K562 (cell line): ENCODE measurements around the gene LIMK1. TPM values are rescaled to one million over a fixed set of nuclear protein-coding genes. Genes with fewer than 3 reads are reported as not detected.

Experiments used
- BRCA1 ChIP-seq, 2 experiments: fragments of 450-650 bp in 1 of 2; sonication (generic) in 1 of 2; formaldehyde crosslinking in 1 of 2; IDR thresholded peaks; 2 replicates each; pipeline versions ENCODE4 v1.5.0 to v1.6.1; 2017 to 2020; ENCODE audit warnings: mild to moderate bottlenecking in 1 of 2, missing genetic modification reagents in 1 of 2
- CBX5 ChIP-seq: IDR thresholded peaks from 2 replicates; pipeline ENCODE4 v1.6.1; 2014; ENCODE audit warnings: low read depth, borderline replicate concordance
- DPF2 ChIP-seq: fragments of 450-650 bp; IDR thresholded peaks from 2 replicates; pipeline ENCODE4 v1.6.1; 2016
- ELF4 ChIP-seq: fragments of 450-650 bp; formaldehyde crosslinking; IDR thresholded peaks from 2 replicates; pipeline ENCODE4 v1.4.0; 2022; ENCODE audit warnings: missing genetic modification characterization
- EP300 ChIP-seq: IDR thresholded peaks from 2 replicates; pipeline ENCODE4 v1.6.1; 2012; ENCODE audit warnings: low read length, improper control_type of control experiment
- FOXJ2 ChIP-seq: fragments of 200-800 bp; sonication (Bioruptor generic); IDR thresholded peaks from 2 replicates; pipeline ENCODE4 v1.6.1; 2016; ENCODE audit warnings: missing genetic modification characterization, missing compliant biosample characterization
- HCFC1 ChIP-seq: IDR thresholded peaks from 2 replicates; pipeline ENCODE4 v1.6.1; 2012; ENCODE audit warnings: low read depth, low read length, improper control_type of control experiment
- HMBOX1 ChIP-seq: sonication (generic); IDR thresholded peaks from 2 replicates; pipeline ENCODE4 v1.6.1; 2016
- HNRNPL ChIP-seq: fragments of 200-400 bp; formaldehyde crosslinking; IDR thresholded peaks from 2 replicates; pipeline ENCODE4 v1.6.1; 2017; ENCODE audit warnings: low read depth, mild to moderate bottlenecking, low read length
- KLF10 ChIP-seq: fragments of 250-450 bp; sonication (Bioruptor Pico); IDR thresholded peaks from 2 replicates; pipeline ENCODE4 v1.6.1; 2021; ENCODE audit warnings: matching md5 sums
- MBD2 ChIP-seq: sonication (generic); IDR thresholded peaks from 2 replicates; pipeline ENCODE4 v1.6.1; 2016; ENCODE audit warnings: low read depth, borderline replicate concordance
- NFE2L1 ChIP-seq: fragments of 450-650 bp; IDR thresholded peaks from 2 replicates; pipeline ENCODE4 v1.6.1; 2016; ENCODE audit warnings: missing genetic modification characterization, low read depth, mild to moderate bottlenecking, missing compliant biosample characterization, moderate library complexity, borderline replicate concordance
- NFIX ChIP-seq: fragments of 250-450 bp; sonication (Bioruptor Pico); IDR thresholded peaks from 2 replicates; pipeline ENCODE4 v1.4.0; 2020; ENCODE audit warnings: low read depth, mild to moderate bottlenecking, moderate library complexity
- NR1H2 ChIP-seq: sonication (generic); formaldehyde crosslinking; IDR thresholded peaks from 2 replicates; pipeline ENCODE4 v1.4.0; 2020; ENCODE audit warnings: mild to moderate bottlenecking, missing genetic modification reagents
- OTX1 ChIP-seq: fragments of 450-650 bp; formaldehyde crosslinking; IDR thresholded peaks from 2 replicates; pipeline ENCODE4 v1.4.0; 2022; ENCODE audit warnings: mild to moderate bottlenecking
- PTTG1 ChIP-seq: fragments of 450-650 bp; IDR thresholded peaks from 2 replicates; pipeline ENCODE4 v1.6.1; 2016; ENCODE audit warnings: low read depth, mild to moderate bottlenecking, missing genetic modification characterization, missing compliant biosample characterization
- TBL1XR1 ChIP-seq, 2 experiments: IDR thresholded peaks; 2 replicates each; pipeline ENCODE4 v1.6.1; 2012; ENCODE audit warnings: improper control_type of control experiment in 2 of 2, low read length in 2 of 2, mild to moderate bottlenecking in 1 of 2
- TCF7 ChIP-seq: sonication (generic); IDR thresholded peaks from 2 replicates; pipeline ENCODE4 v1.6.1; 2016; ENCODE audit warnings: antibody characterized with exemption, borderline replicate concordance
- TCF7L2 ChIP-seq: fragments of 150-350 bp; IDR thresholded peaks from 2 replicates; pipeline ENCODE4 v1.6.1; 2016; ENCODE audit warnings: low read depth, mild to moderate bottlenecking, low read length, moderate library complexity
- XRCC4 ChIP-seq: IDR thresholded peaks from one replicate; pipeline ENCODE4 v1.6.1; 2011; ENCODE audit not compliant: insufficient read depth, insufficient read length; ENCODE audit errors: extremely low read depth
- ZBTB1 ChIP-seq: sonication (generic); formaldehyde crosslinking; IDR thresholded peaks from 2 replicates; pipeline ENCODE4 v1.8.1; 2023; ENCODE audit warnings: missing genetic modification reagents, low read depth, mild to moderate bottlenecking, borderline replicate concordance
- ZNF41 ChIP-seq: fragments of 250-450 bp; sonication (Bioruptor Pico); conservative IDR thresholded peaks from 2 replicates; pipeline ENCODE4 v1.4.0; 2020; ENCODE audit warnings: mild to moderate bottlenecking
- ZNF436 ChIP-seq: fragments of 250-450, 450-650 bp; sonication (Bioruptor Pico); formaldehyde crosslinking; IDR thresholded peaks from 2 replicates; pipeline ENCODE4 v1.7.0; 2020; ENCODE audit warnings: mild to moderate bottlenecking
- ZNF766 ChIP-seq: fragments of 200-800 bp; sonication (Bioruptor generic); conservative IDR thresholded peaks from 2 replicates; pipeline ENCODE4 v1.6.1; 2016; ENCODE audit warnings: missing genetic modification characterization, missing compliant biosample characterization
- polyA plus RNA-seq, 8 experiments: library from polyadenylated mRNA; depleted of rRNA in 4 of 8; stranded (reverse) in 5 of 8; unstranded in 3 of 8; fragments of >200 nt; fragmentation: Nextera tagmentation in 2 of 8; fragmentation: Illumina TruSeq in 1 of 8; extraction: Ambion mirVana in 2 of 8; extraction: Trizol in 1 of 8; gene quantifications; 2 replicates each; pipeline versions ENCODE4 v1.2.1 to v1.2.3, GENCODE V29; 2011 to 2014; ENCODE audit warnings: inconsistent platforms in 1 of 8, missing spikeins in 1 of 8
- total RNA-seq, 7 experiments: library from RNA; depleted of rRNA in 6 of 7; stranded (reverse); fragments of >200 nt in 6 of 7; fragmentation: Illumina TruSeq in 2 of 7; extraction: Trizol in 2 of 7; gene quantifications; 2 replicates each; pipeline versions ENCODE4 v1.2.1 to v1.2.3, GENCODE V29; 2011 to 2021; ENCODE audit warnings: low replicate concordance in 1 of 7
- TF ChIP-seq, protein P1 (sequence below): sonication (generic); formaldehyde crosslinking; IDR thresholded peaks from 2 replicates; pipeline ENCODE4 v1.8.1; 2023; ENCODE audit warnings: mild to moderate bottlenecking, missing genetic modification reagents
- TF ChIP-seq, protein P2 (sequence below): sonication (generic); formaldehyde crosslinking; IDR thresholded peaks from 2 replicates; pipeline ENCODE4 v1.8.0; 2022; ENCODE audit warnings: missing genetic modification reagents, mild to moderate bottlenecking, borderline replicate concordance
- TF ChIP-seq, protein P3 (sequence below): fragments of 250-450 bp; sonication (Bioruptor Pico); IDR thresholded peaks from 2 replicates; pipeline ENCODE4 v1.8.0; 2022; ENCODE audit warnings: moderate library complexity, mild to moderate bottlenecking, inconsistent platforms

The LIMK1 gene
- total and polyA plus RNA-seq, 9 of the 15 experiments (the other 6 are each of a cell fraction or from before 2014, with no cell fraction given), result 0.14 to 30.0 (median 15.9) TPM

DNA sequence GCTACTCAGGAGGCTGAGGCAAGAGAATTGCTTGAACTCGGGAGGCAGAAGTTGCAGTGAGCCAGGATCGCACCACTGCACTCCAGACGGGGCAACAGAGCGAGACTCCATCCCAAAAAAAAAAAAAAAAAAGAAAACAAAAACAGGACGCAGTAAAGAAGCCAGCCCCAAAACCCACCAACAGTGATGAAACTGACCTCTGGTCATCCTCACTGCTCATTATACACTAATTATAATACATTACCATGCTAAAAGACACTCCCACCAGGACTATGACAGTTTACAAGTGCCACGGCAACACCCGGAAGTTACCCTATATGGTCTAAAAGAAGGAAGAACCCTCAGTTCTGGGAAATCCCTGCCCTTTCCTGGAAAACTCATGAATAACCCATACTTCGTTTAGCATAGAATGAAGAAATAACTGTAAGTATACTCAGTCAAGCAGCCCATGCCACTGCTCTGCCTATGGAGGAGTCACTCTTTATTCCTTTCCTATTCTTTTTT is 50.6 kb downstream of the LIMK1 start (continued):
- TF ChIP-seq BRCA1 (IDR thresholded peaks at IDR 0.05), result no peak
- no peak for TF ChIP-seq BRCA1 (CRISPR knock-in tag; IDR thresholded peaks at IDR 0.05)
- TF ChIP-seq TCF7L2, result no peak
- no peak for TF ChIP-seq OTX1
- TF ChIP-seq KLF10, result no peak
- peak; percentile 74 for TF ChIP-seq EP300
- TF ChIP-seq TBL1XR1 (IDR thresholded peaks at IDR 0.05; ENCODE audit: low read length in 2 of 2), result no peak
- no peak for TF ChIP-seq ZNF436 (CRISPR knock-in tag)
- no peak for TF ChIP-seq ZNF41 (CRISPR knock-in tag)
- no peak for TF ChIP-seq MBD2
- no peak for TF ChIP-seq XRCC4
- TF ChIP-seq NFE2L1 (tag), result no peak
- TF ChIP-seq HMBOX1, result no peak
- no peak for TF ChIP-seq HNRNPL
- TF ChIP-seq HCFC1, result no peak
- TF ChIP-seq PTTG1, result no peak
- no peak for TF ChIP-seq CBX5
- no peak for TF ChIP-seq NFIX (CRISPR knock-in tag)
- TF ChIP-seq ZBTB1, result no peak
- no peak for TF ChIP-seq ELF4 (CRISPR knock-in tag)
- TF ChIP-seq, protein P1, sequence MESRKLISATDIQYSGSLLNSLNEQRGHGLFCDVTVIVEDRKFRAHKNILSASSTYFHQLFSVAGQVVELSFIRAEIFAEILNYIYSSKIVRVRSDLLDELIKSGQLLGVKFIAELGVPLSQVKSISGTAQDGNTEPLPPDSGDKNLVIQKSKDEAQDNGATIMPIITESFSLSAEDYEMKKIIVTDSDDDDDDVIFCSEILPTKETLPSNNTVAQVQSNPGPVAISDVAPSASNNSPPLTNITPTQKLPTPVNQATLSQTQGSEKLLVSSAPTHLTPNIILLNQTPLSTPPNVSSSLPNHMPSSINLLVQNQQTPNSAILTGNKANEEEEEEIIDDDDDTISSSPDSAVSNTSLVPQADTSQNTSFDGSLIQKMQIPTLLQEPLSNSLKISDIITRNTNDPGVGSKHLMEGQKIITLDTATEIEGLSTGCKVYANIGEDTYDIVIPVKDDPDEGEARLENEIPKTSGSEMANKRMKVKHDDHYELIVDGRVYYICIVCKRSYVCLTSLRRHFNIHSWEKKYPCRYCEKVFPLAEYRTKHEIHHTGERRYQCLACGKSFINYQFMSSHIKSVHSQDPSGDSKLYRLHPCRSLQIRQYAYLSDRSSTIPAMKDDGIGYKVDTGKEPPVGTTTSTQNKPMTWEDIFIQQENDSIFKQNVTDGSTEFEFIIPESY (CRISPR knock-in tag), result no peak
- TF ChIP-seq FOXJ2, result no peak
- no peak for TF ChIP-seq NR1H2 (CRISPR knock-in tag)
- TF ChIP-seq DPF2, result peak; percentile 61; the same call in 1 of the 2 replicates
- TF ChIP-seq, protein P2, sequence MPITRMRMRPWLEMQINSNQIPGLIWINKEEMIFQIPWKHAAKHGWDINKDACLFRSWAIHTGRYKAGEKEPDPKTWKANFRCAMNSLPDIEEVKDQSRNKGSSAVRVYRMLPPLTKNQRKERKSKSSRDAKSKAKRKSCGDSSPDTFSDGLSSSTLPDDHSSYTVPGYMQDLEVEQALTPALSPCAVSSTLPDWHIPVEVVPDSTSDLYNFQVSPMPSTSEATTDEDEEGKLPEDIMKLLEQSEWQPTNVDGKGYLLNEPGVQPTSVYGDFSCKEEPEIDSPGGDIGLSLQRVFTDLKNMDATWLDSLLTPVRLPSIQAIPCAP (CRISPR knock-in tag), result no peak
- no peak for TF ChIP-seq TCF7
- TF ChIP-seq ZNF766 (CRISPR knock-in tag), result peak; percentile 100
- TF ChIP-seq, protein P3, sequence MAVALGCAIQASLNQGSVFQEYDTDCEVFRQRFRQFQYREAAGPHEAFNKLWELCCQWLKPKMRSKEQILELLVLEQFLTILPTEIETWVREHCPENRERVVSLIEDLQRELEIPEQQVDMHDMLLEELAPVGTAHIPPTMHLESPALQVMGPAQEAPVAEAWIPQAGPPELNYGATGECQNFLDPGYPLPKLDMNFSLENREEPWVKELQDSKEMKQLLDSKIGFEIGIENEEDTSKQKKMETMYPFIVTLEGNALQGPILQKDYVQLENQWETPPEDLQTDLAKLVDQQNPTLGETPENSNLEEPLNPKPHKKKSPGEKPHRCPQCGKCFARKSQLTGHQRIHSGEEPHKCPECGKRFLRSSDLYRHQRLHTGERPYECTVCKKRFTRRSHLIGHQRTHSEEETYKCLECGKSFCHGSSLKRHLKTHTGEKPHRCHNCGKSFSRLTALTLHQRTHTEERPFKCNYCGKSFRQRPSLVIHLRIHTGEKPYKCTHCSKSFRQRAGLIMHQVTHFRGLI (CRISPR knock-in tag), result no peak
